GM18951 (cell line): Measurements from ENCODE around the gene HNRNPA2B1.
"Not testable (repeated sequence)": the region's sequence is repeated elsewhere in the genome, so short reads cannot be mapped to it uniquely, and the experiment has no call there.

Experiments
- POLR2A ChIP-seq: IDR thresholded peaks from 4 replicates; pipeline ENCODE4 v1.6.1; 2011; ENCODE audit warnings: mild to moderate bottlenecking; ENCODE audit not compliant: insufficient read length, insufficient read depth; ENCODE audit errors: extremely low read depth
- in situ Hi-C: fragments of 300-500 bp; cut with MboI; formaldehyde crosslinking; loops from one replicate; pipeline ENCODE4 v1.12.0; 2022; ENCODE audit warnings: low sequenced_read_pairs, mixed read lengths, inconsistent platforms; ENCODE audit not compliant: unreplicated experiment

HNRNPA2B1 gene

GRCh38 chr7:26185844-26186180, 14.7 kb downstream of the HNRNPA2B1 start:
- TF ChIP-seq POLR2A: no peak
- in situ Hi-C loops: no loop called here

DNA sequence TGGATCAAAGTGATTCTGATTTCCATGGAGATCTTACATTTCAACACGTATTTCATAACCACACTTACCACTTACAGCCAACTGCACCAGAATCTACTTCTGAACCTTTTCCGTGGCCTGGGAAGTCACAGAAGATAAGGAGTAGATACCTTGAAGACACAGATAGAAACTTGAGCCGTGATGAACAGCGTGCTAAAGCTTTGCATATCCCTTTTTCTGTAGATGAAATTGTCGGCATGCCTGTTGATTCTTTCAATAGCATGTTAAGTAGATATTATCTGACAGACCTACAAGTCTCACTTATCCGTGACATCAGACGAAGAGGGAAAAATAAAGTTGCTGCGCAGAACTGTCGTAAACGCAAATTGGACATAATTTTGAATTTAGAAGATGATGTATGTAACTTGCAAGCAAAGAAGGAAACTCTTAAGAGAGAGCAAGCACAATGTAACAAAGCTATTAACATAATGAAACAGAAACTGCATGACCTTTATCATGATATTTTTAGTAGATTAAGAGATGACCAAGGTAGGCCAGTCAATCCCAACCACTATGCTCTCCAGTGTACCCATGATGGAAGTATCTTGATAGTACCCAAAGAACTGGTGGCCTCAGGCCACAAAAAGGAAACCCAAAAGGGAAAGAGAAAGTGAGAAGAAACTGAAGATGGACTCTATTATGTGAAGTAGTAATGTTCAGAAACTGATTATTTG, 15.3 kb downstream of the HNRNPA2B1 start:
- in situ Hi-C loops: no loop called here
- peak; percentile 17 for TF ChIP-seq POLR2A

GRCh38 chr7:26184281-26185101, 16.1 kb downstream of the HNRNPA2B1 start:
- in situ Hi-C loops: not testable (repeated sequence)

GRCh38 chr7:26183545-26184280, 16.8 kb downstream of the HNRNPA2B1 start:
- in situ Hi-C loops: no loop called here
- peak; percentile 18 for TF ChIP-seq POLR2A

More at GRCh38 chr7:26184281-26185101, 16.1 kb downstream of the HNRNPA2B1 start:
- TF ChIP-seq POLR2A: peak; percentile 15

DNA sequence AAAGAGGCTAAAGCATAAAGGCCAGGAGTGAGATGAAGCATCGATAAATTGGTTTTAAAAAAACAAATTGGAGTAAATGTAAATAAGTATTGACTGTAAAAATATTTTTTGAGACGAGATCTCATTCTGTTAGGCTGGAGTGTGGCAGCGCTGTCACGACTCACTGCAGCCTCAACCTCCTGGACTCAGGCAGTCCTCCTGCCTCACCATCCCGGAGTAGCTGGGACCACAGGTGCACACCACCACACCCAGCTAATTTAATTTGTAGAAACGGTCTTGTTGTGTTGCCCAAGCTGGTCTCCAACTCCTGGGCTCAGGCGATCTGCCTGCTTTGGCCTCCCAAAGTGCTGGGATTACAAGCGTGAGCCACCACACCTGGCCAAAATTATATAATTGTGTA, 17.8 kb downstream of the HNRNPA2B1 start:
- in situ Hi-C loops: no loop called here
- TF ChIP-seq POLR2A: no peak

DNA sequence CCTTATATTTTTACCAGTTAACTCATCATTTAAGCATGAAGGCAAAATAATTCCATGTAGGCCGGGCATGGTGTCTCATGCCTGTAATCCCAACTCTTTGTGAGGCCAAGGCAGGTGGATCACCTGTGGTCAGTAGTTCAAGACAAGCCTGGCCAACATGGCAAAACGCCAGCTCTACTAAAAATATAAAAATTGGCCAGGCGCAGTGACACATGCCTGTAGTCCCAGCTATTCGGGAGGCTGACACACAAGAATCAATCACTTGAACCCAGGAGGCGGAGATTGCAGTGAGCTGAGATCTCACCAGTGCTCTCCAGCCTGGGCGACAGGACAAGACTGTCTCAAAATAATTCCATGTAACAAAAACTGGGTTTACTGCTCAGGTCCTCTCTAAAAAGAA, 18.3 kb downstream of the HNRNPA2B1 start:
- no peak for TF ChIP-seq POLR2A
- in situ Hi-C loops: no loop called here

- in situ Hi-C loops: no loop called here
- no peak for TF ChIP-seq POLR2A
Observed at GRCh38 chr7:26181474-26182227, 18.9 kb downstream of the HNRNPA2B1 start.

DNA sequence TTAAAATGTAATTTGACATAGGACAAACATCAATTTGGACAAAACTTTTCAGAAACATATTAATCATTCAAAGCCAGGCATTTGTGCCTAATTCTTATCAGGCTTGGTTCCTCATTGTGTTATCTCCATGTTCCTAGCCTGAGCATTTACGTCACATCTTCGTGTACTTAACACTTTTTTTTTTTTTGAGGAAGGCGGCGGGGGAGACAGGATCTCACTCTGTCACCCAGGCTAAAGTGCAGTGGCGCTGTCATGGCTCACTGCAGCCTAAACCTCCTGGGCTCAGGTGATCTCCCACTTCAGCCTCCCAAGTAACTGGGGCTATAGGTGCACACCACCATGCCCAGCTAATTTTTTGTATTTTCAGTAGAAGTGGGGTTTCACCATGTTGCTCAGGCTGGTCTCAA, 19.8 kb downstream of the HNRNPA2B1 start:
- in situ Hi-C loops: no loop called here
- TF ChIP-seq POLR2A: no peak

GRCh38 chr7:26179826-26180497, 20.6 kb downstream of the HNRNPA2B1 start:
- in situ Hi-C loops: no loop called here
- peak; percentile 5 for TF ChIP-seq POLR2A

DNA sequence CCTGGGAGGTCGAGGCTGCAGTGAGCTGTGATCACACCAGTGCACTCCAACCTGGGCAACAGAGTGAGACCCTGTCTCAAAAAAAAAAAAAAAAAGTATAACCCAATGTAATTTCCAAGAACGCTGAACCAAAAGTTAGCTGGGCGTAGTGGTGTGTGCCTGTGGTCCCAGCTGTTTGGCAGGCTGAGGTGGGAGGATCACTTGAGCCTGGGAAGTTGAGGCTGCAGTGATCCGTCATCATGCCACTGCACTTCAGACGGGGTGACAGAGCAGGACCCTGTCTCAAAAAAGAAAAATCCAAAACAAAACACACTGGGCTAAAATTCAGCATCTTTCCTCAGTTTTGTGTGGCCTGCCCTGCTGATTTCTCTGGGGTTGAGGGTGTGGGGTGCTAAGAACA, 21.1 kb downstream of the HNRNPA2B1 start:
- in situ Hi-C loops: no loop called here
- no peak for TF ChIP-seq POLR2A

- in situ Hi-C loops: no loop called here
Observed at GRCh38 chr7:26178272-26178960, 22.1 kb downstream of the HNRNPA2B1 start.

DNA sequence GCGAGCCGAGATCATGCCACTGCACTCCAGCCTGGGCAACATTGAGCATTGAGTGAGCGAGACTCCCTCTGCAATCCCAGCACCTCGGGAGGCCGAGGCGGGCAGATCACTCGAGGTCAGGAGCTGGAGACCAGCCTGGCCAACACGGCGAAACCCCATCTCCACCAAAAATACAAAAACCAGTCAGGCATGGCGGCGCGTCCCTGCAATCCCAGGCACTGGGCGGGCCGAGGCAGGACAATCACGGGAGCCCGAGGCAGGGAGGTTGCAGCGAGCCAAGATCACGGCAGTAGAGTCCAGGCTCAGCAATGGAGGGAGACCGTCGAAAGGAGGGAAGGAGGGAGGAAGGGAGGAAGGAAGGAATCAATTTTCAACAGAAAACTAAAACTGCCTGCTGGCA, 23.3 kb downstream of the HNRNPA2B1 start:
- in situ Hi-C loops: not testable (repeated sequence)

More at GRCh38 chr7:26178272-26178960, 22.1 kb downstream of the HNRNPA2B1 start:
- no peak for TF ChIP-seq POLR2A

GRCh38 chr7:26176696-26177095, 23.9 kb downstream of the HNRNPA2B1 start:
- in situ Hi-C loops: not testable (repeated sequence)

DNA sequence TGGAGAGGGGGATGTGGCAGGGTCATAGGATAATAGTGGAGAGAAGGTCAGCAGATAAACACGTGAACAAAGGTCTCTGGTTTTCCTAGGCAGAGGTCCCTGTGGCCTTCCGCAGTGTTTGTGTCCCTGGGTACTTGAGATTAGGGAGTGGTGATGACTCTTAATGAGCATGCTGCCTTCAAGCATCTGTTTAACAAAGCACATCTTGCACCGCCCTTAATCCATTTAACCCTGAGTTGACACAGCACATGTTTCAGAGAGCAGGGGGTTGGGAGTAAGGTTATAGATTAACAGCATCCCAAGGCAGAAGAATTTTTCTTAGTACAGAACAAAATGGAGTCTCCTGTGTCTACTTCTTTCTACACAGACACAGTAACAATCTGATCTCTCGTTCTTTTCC, 24.6 kb downstream of the HNRNPA2B1 start:
- in situ Hi-C loops: not testable (repeated sequence)
